HG03571 (cell line): Measurements from ENCODE around the gene CCDC51.

Source experiments
- ATAC-seq: cut with Tn5 transposase; IDR thresholded peaks from one replicate; pipeline ENCODE4 v1.9.1; 2021; ENCODE audit not compliant: unreplicated experiment

CCDC51 gene

GRCh38 chr3:48422272-48422671 is 17.6 kb downstream of the CCDC51 start:
- ATAC-seq = no peak

GRCh38 chr3:48420561-48420960 is 19.4 kb downstream of the CCDC51 start:
- ATAC-seq = no peak

- ATAC-seq = no peak
Measured at GRCh38 chr3:48419597-48419996, 20.3 kb downstream of the CCDC51 start.

GRCh38 chr3:48419149-48419548 is 20.8 kb downstream of the CCDC51 start:
- no peak for ATAC-seq

GRCh38 chr3:48418651-48419050 is 21.3 kb downstream of the CCDC51 start:
- ATAC-seq = no peak

GRCh38 chr3:48418140-48418539 is 21.8 kb downstream of the CCDC51 start:
- no peak for ATAC-seq

- ATAC-seq = no peak
Measured at GRCh38 chr3:48417529-48418108, 22.3 kb downstream of the CCDC51 start.

- ATAC-seq = no peak
Measured at GRCh38 chr3:48416546-48416945, 23.4 kb downstream of the CCDC51 start.

GRCh38 chr3:48416091-48416505 is 23.8 kb downstream of the CCDC51 start:
- ATAC-seq = no peak

GRCh38 chr3:48415251-48415953 is 24.5 kb downstream of the CCDC51 start:
- ATAC-seq = no peak

GRCh38 chr3:48414376-48415250 is 25.3 kb downstream of the CCDC51 start:
- no peak for ATAC-seq

- ATAC-seq = no peak
Measured at GRCh38 chr3:48413611-48414010, 26.3 kb downstream of the CCDC51 start.

GRCh38 chr3:48413086-48413485 is 26.8 kb downstream of the CCDC51 start:
- ATAC-seq = no peak

- no peak for ATAC-seq
Measured at GRCh38 chr3:48412375-48413001, 27.4 kb downstream of the CCDC51 start.

- ATAC-seq = no peak
Measured at GRCh38 chr3:48411606-48412374, 28.1 kb downstream of the CCDC51 start.

- ATAC-seq = no peak
Measured at GRCh38 chr3:48411041-48411588, 28.8 kb downstream of the CCDC51 start.

GRCh38 chr3:48410205-48411040 is 29.5 kb downstream of the CCDC51 start:
- ATAC-seq = no peak

- no peak for ATAC-seq
Measured at GRCh38 chr3:48409291-48410201, 30.4 kb downstream of the CCDC51 start.
